C1 segment of cervical spinal cord (tissue), 14 donors: Measurements from ENCODE around the gene C3orf18.
A peak's percentile ranks its signal among the peaks of the same experiment; 100 is the strongest.

Experiments used
- DNase-seq, 14 donors: peaks; one replicate each; lab custom pipeline; 2025; lab: John Stamatoyannopoulos, UW

The C3orf18 gene

GRCh38 chr3:50603261-50604109 lies 35.9 kb upstream of the C3orf18 start:
- DNase-seq: no peak

GRCh38 chr3:50602595-50603191 lies 35.1 kb upstream of the C3orf18 start:
- no peak for DNase-seq

- DNase-seq: peak; percentile 22 to 89 (median 72)
Observed at GRCh38 chr3:50600841-50601591, 33.5 kb upstream of the C3orf18 start.

- DNase-seq: peak in 1 of 14 donors; percentile 57
Observed at GRCh38 chr3:50600141-50600753, 32.7 kb upstream of the C3orf18 start.

- DNase-seq: no peak
Observed at GRCh38 chr3:50599716-50600118, 32.2 kb upstream of the C3orf18 start.

GRCh38 chr3:50599115-50599715 lies 31.7 kb upstream of the C3orf18 start:
- no peak for DNase-seq

GRCh38 chr3:50594253-50594785 lies 26.8 kb upstream of the C3orf18 start:
- no peak for DNase-seq

GRCh38 chr3:50592568-50592967 lies 25.0 kb upstream of the C3orf18 start:
- no peak for DNase-seq

- no peak for DNase-seq
Observed at GRCh38 chr3:50591196-50591741, 23.7 kb upstream of the C3orf18 start.

- DNase-seq: no peak
Observed at GRCh38 chr3:50588759-50589433, 21.3 kb upstream of the C3orf18 start.

- DNase-seq: no peak
Observed at GRCh38 chr3:50587806-50588758, 20.5 kb upstream of the C3orf18 start.

- no peak for DNase-seq
Observed at GRCh38 chr3:50587373-50587772, 19.8 kb upstream of the C3orf18 start.

- no peak for DNase-seq
Observed at GRCh38 chr3:50586763-50587070, 19.2 kb upstream of the C3orf18 start.

- no peak for DNase-seq
Observed at GRCh38 chr3:50585919-50586762, 18.6 kb upstream of the C3orf18 start.

- no peak for DNase-seq
Observed at GRCh38 chr3:50584391-50584790, 16.8 kb upstream of the C3orf18 start.

GRCh38 chr3:50583897-50584296 lies 16.4 kb upstream of the C3orf18 start:
- peak in 8 of 14 donors; percentile 5 to 82 (median 26) for DNase-seq

- DNase-seq: no peak
Observed at GRCh38 chr3:50582083-50582482, 14.5 kb upstream of the C3orf18 start.

GRCh38 chr3:50581459-50581842 lies 13.9 kb upstream of the C3orf18 start:
- DNase-seq: no peak
